GM21717 (cell line): ENCODE measurements around the gene AGK.
"Not testable (repeated sequence)": the region's sequence is repeated elsewhere in the genome, so short reads cannot be mapped to it uniquely, and the experiment has no call there.

Source experiments
- ATAC-seq: cut with Tn5 transposase; IDR thresholded peaks from one replicate; pipeline ENCODE4 v1.9.1; 2021; ENCODE audit warnings: mild to moderate bottlenecking, moderate library complexity; ENCODE audit not compliant: unreplicated experiment

The AGK gene

DNA sequence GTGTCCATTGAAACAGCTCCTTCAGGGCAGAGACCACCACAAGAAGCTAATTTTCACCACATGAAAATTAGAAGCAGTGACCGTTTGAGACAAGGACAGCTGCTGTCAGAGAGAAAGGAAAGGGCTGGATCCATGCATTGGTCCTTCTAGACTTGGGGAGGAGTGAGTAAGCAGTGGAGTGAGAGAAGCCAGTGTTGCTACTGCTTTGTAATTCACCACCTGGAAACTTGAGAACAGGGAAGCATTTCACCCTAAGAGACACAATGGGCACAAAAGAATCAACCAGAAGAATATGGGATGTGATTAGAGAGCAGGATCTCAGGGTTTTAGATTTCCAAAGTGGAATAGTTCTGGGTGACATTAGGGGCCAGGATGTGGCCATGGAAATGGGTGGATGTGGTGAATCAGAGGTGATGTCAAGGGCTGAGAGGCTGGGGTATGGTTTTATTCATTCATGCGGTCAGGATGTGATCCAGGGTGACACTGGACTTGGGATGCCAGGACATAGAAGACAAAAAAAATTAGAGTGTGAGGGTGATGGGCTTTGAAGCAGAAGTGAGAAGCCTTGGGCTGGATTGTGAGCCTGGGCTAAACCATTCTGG, 89.1 kb downstream of the AGK start:
- ATAC-seq: no peak

GRCh38 chr7:141641876-141642275, 90.7 kb downstream of the AGK start:
- no peak for ATAC-seq

- no peak for ATAC-seq
Observed at GRCh38 chr7:141645188-141645587, 94.0 kb downstream of the AGK start.

DNA sequence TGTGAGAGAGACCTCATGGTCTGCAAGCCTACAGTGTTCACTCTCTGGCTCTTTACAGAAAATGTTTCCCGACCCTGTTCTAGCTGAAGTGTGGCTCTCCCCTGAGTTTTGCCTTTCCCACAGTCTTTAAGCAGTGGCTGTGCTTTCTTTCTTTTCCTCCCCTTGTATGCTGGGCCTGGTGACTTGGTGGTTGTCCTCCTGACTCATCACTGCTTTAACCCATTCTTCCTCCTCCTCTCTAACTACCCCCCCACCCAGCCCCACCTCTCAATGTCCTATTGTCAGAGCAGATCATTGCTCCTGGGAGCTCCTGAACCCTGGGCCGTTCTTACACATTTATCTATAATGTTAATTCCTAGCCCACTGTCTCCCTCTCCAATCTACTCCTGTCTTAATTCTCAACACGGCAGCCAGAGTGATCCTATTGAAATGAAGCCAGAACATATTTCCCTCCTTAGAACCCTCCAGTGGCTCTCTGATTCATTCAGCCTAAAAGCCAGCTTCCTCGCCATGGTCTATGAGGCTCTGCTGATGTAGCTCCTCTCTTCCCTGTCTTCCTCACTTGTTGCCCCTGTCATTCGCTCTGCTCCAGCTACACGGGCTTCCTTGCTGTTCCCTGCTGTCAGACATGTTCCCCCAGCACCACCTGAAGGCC, 95.7 kb downstream of the AGK start:
- no peak for ATAC-seq

- not testable (repeated sequence) for ATAC-seq
Observed at GRCh38 chr7:141647701-141648100, 96.5 kb downstream of the AGK start.

DNA sequence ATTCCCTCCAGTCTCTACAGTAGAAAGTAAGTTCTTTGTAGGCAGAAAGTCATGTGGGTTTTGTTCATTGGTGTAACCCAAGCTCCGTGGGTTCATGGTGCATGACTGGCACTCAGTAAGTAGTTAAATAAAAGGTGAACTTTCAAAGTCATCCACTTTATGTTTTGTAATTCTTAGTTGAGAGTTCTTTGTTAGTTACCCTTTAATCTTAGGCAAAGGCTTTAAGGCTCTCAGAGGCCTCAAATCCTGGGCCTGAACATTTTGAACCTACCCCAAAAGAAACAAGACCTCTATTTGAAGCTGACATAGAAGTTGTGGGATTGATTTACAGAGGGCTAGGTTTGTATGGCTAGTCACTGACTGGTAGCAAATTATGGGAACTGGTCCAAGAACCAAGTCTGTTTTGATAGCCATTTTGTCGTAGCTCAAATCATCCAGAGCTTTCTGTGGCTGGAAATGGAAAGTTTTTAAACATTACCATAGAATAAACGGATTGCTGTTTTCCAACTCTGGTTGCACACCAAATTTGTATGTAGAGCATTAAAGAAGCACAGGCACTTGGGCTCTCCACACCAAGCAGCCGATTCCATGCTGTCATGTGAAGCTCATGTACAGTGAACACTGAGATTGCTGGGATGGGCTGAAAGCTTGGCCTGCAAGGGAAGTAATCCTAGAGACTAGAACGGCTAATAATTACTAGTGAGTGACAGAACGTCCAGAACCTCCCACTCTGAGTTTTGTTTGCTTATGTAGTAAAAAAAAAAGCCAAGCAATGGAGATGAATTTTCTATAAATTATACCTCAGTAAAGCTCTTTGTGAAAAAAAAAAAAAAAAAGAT, 97.3 kb downstream of the AGK start:
- ATAC-seq: no peak

GRCh38 chr7:141649137-141649864, 98.1 kb downstream of the AGK start:
- ATAC-seq: peak; percentile 67

GRCh38 chr7:141649865-141650634, 98.8 kb downstream of the AGK start:
- ATAC-seq: peak; percentile 49

DNA sequence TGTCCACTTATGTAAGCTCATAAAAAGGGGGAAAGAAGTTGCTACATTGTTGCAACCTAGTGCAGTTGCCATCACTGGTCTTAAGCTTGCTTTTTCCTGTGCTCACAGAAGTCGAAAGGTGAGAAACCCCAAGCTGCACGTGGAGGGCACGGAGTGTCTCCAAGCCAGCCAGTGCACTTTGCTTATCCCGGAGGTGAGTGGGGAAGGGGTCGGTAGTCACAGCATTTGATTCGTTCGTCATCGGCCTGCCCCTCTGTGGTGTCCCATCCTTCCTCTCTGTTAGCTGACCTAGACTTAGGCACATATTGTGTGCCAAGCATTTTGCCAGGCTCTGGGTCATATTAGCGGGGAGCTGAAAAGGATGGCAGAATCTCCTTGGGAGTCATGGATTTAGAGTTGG, 100.2 kb downstream of the AGK start:
- no peak for ATAC-seq

- ATAC-seq: no peak
Observed at GRCh38 chr7:141652691-141653090, 101.5 kb downstream of the AGK start.

- ATAC-seq: peak; percentile 81
Observed at GRCh38 chr7:141654551-141654950, 103.3 kb downstream of the AGK start.

DNA sequence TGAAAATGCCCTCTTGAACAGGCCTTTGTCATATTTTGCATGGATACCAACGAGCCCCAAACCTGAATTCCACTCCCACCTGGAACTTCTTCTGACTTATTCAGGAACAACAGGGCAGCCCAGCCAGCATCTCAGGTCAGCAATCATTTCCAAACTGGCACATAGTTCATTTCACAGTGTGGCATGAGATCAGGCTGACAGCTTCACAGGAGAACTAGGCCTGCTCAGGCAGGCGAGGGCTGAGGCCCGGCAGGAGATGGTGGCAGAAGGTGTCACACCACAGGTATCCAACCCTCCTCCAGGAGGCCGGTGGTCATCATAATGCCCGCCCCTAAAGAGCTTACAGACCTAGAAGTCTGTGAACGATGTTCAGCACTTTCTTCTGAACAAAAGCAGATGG, 108.3 kb downstream of the AGK start:
- no peak for ATAC-seq

DNA sequence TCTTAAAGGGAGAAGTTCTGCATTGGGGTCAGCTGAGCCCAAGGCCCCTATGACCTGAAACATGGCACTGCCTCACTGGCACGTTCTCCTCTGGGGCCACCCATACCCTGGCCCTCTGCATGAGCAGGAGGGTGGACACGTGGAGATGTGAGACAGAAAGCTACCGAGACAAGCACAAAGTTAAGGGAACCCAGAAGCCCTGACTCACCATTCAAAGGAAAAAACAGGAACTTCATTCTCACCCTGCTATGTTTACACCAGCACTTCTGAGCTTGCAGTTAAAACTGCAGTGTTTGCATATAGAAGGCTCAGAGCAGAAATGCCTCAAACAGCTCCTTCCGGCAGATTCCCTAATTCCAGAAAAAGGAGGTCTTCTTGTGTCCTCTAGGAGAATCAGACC, 109.0 kb downstream of the AGK start:
- no peak for ATAC-seq

DNA sequence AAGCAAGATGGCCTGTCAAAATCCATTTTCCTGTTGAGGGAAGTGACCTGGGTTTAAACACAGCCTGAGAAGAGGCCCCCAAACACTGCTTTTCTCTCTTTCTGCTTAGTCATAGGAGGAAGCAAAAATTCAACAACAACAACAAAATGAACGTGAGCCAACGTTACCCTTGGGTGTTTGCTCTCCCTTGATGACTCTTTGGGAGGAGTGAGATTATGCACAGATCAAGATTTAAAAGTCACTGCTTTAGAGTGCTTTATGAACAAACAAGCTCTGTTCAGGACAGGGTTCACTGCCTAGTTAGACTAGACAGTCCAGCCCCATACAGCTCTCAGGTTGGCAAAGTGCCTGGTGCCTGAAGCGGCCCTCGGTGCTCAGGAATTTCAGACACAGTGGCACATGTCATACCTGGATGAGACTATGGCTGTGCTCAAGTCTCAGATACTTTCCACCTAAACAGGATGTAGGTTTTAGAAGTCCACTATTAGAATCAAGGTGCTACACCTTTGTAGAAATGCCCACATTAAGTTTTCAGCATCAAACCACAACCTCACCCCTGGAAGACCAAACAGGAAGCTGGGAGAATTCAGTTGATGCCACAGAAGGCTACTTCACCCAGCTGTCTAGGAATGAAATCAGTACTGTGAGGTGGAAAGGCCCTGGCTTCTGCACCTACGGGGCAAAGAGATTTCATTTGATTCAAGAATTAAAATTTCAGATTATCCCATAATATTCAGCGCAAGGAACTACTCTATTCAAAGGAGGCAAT, 112.1 kb downstream of the AGK start:
- no peak for ATAC-seq

DNA sequence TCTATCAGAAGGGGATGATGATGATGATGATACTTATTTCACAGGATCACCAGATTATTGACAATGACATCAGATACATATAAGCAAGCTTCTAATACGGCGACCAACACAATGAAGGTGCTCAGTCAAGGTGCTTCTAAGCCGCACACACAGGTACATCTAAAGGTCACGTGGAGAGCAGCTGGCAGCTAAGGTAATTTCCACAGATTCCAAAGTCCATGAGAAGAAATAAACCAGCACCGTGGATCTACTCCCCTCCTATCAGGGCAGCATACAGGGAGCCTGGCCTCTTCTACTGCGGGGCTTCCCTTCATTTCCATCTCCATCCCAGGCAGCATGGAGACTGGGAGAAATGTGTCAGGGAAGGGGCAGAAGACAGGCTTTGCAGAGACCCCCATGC, 113.2 kb downstream of the AGK start:
- ATAC-seq: no peak

- ATAC-seq: no peak
Observed at GRCh38 chr7:141665208-141666035, 114.2 kb downstream of the AGK start.

- no peak for ATAC-seq
Observed at GRCh38 chr7:141666071-141666470, 114.9 kb downstream of the AGK start.

DNA sequence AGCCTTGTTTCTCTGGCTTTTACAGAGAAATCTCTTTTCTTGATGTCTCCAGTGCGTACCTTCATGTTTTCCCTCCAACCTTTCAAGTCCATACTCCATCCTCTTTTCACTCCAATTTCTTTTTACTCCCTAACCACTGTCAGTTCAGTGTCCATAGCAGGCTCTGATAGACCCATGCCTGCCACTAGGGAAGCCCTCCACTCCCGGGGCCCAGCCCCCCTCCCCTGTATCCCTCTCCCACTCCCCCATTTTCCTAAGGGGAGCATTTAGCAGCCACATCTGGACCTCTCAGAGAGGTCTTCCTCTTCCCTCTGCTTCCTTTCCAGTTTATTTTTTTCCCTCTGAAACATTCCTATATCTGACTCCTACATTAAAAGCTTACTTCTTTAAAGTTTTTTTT, 117.6 kb downstream of the AGK start:
- no peak for ATAC-seq
